Measurements from ENCODE around the gene CCM2.

Gene CCM2

GRCh38 chr7:45084901-45085618, 85.1 kb downstream of the CCM2 start:
- DNase-seq: no peak

- DNase-seq: no peak
Observed at GRCh38 chr7:45085619-45086200, 85.7 kb downstream of the CCM2 start.

- DNase-seq: no peak
Observed at GRCh38 chr7:45086331-45087065, 86.5 kb downstream of the CCM2 start.

GRCh38 chr7:45087301-45088145, 87.5 kb downstream of the CCM2 start:
- DNase-seq: peak; percentile 15

- peak; percentile 32 for DNase-seq
Observed at GRCh38 chr7:45088146-45088701, 88.2 kb downstream of the CCM2 start.

GRCh38 chr7:45088821-45089340, 88.9 kb downstream of the CCM2 start, which contains the start of gene NACAD:
Gene NACAD, minus strand, starts transcription at chr7:45088969. Its CDS starts 75 bp downstream, at chr7:45088894.
- peak; percentile 76 for DNase-seq

- DNase-seq: peak; percentile 71
Observed at GRCh38 chr7:45089341-45089891, 89.4 kb downstream of the CCM2 start.

- DNase-seq: no peak
Observed at GRCh38 chr7:45092100-45092930, 92.3 kb downstream of the CCM2 start.

- no peak for DNase-seq
Observed at GRCh38 chr7:45092931-45093235, 92.9 kb downstream of the CCM2 start.

- no peak for DNase-seq
Observed at GRCh38 chr7:45098983-45099839, 99.2 kb downstream of the CCM2 start.

- no peak for DNase-seq
Observed at GRCh38 chr7:45099891-45100760, 100.1 kb downstream of the CCM2 start.

GRCh38 chr7:45100761-45101480, 100.9 kb downstream of the CCM2 start:
- DNase-seq: no peak

- no peak for DNase-seq
Observed at GRCh38 chr7:45101748-45102147, 101.7 kb downstream of the CCM2 start.

- no peak for DNase-seq
Observed at GRCh38 chr7:45102785-45103712, 103.0 kb downstream of the CCM2 start.

GRCh38 chr7:45103958-45104843, 104.2 kb downstream of the CCM2 start:
- no peak for DNase-seq
